ENCODE data around the gene VSIG8.

The VSIG8 gene

GRCh38 chr1:159882527-159882862, 20.0 kb upstream of the VSIG8 start:
- Histone ChIP-seq H3K36me3 (ENCODE audit: control insufficient read depth, insufficient read depth, low read length) (no peaks in the 10 kb centered on the region), H3K4me3 (ENCODE audit: low read depth, low read length) (no peak overlapping the region), H3K4me1 (ENCODE audit: control insufficient read depth, insufficient read depth, low read length) (peaks cover 3% of the 10 kb centered on the region; the same call in 1 of the 2 replicates), H3K27me3 (ENCODE audit: control insufficient read depth, insufficient read depth, low read length) (no peaks in the 10 kb centered on the region), H3K9ac (ENCODE audit: low read depth, low read length) (no peak overlapping the region), H3K9me3 (ENCODE audit: control insufficient read depth, insufficient read depth, low read length) (no peaks in the 10 kb centered on the region), H3K27ac (ENCODE audit: low read depth, low read length) (no peak overlapping the region)

GRCh38 chr1:159881622-159882526, 19.4 kb upstream of the VSIG8 start:
- Histone ChIP-seq H3K4me3 (ENCODE audit: low read depth, low read length) (no peak overlapping the region), H3K36me3 (ENCODE audit: control insufficient read depth, insufficient read depth, low read length) (no peaks in the 10 kb centered on the region), H3K27ac (ENCODE audit: low read depth, low read length) (no peak overlapping the region), H3K4me1 (ENCODE audit: control insufficient read depth, insufficient read depth, low read length) (peaks cover 3% of the 10 kb centered on the region; the same call in 1 of the 2 replicates), H3K27me3 (ENCODE audit: control insufficient read depth, insufficient read depth, low read length) (no peaks in the 10 kb centered on the region), H3K9ac (ENCODE audit: low read depth, low read length) (no peak overlapping the region), H3K9me3 (ENCODE audit: control insufficient read depth, insufficient read depth, low read length) (no peaks in the 10 kb centered on the region)

- no peak overlapping the region for H3K9ac ChIP-seq (ENCODE audit: low read depth, low read length)
- no peaks in the 10 kb centered on the region for H3K27me3 ChIP-seq (ENCODE audit: control insufficient read depth, insufficient read depth, low read length)
- peaks cover 3% of the 10 kb centered on the region; the same call in 1 of the 2 replicates for H3K4me1 ChIP-seq (ENCODE audit: control insufficient read depth, insufficient read depth, low read length)
- no peaks in the 10 kb centered on the region for H3K36me3 ChIP-seq (ENCODE audit: control insufficient read depth, insufficient read depth, low read length)
- H3K9me3 ChIP-seq (ENCODE audit: control insufficient read depth, insufficient read depth, low read length), result no peaks in the 10 kb centered on the region
- H3K27ac ChIP-seq (ENCODE audit: low read depth, low read length), result no peak overlapping the region
- H3K4me3 ChIP-seq (ENCODE audit: low read depth, low read length), result no peak overlapping the region
Observed at GRCh38 chr1:159880430-159880829, 18.0 kb upstream of the VSIG8 start.

- no peak overlapping the region for H3K27ac ChIP-seq (ENCODE audit: low read depth, low read length)
- H3K4me1 ChIP-seq (ENCODE audit: control insufficient read depth, insufficient read depth, low read length), result peaks cover 3% of the 10 kb centered on the region; the same call in 1 of the 2 replicates
- no peaks in the 10 kb centered on the region for H3K9me3 ChIP-seq (ENCODE audit: control insufficient read depth, insufficient read depth, low read length)
- no peaks in the 10 kb centered on the region for H3K36me3 ChIP-seq (ENCODE audit: control insufficient read depth, insufficient read depth, low read length)
- no peaks in the 10 kb centered on the region for H3K27me3 ChIP-seq (ENCODE audit: control insufficient read depth, insufficient read depth, low read length)
- H3K4me3 ChIP-seq (ENCODE audit: low read depth, low read length), result no peak overlapping the region
- no peak overlapping the region for H3K9ac ChIP-seq (ENCODE audit: low read depth, low read length)
Observed at GRCh38 chr1:159879977-159880376, 17.5 kb upstream of the VSIG8 start.

GRCh38 chr1:159879136-159879535, 16.7 kb upstream of the VSIG8 start:
- Histone ChIP-seq H3K4me1 (ENCODE audit: control insufficient read depth, insufficient read depth, low read length) (peaks cover 3% of the 10 kb centered on the region; the same call in 1 of the 2 replicates), H3K27ac (ENCODE audit: low read depth, low read length) (no peak overlapping the region), H3K36me3 (ENCODE audit: control insufficient read depth, insufficient read depth, low read length) (no peaks in the 10 kb centered on the region), H3K9me3 (ENCODE audit: control insufficient read depth, insufficient read depth, low read length) (no peaks in the 10 kb centered on the region), H3K9ac (ENCODE audit: low read depth, low read length) (no peak overlapping the region), H3K4me3 (ENCODE audit: low read depth, low read length) (no peak overlapping the region), H3K27me3 (ENCODE audit: control insufficient read depth, insufficient read depth, low read length) (no peaks in the 10 kb centered on the region)

- peaks cover 3% of the 10 kb centered on the region; the same call in 1 of the 2 replicates for H3K4me1 ChIP-seq (ENCODE audit: control insufficient read depth, insufficient read depth, low read length)
- no peaks in the 10 kb centered on the region for H3K27me3 ChIP-seq (ENCODE audit: control insufficient read depth, insufficient read depth, low read length)
- no peak overlapping the region for H3K9ac ChIP-seq (ENCODE audit: low read depth, low read length)
- H3K36me3 ChIP-seq (ENCODE audit: control insufficient read depth, insufficient read depth, low read length), result no peaks in the 10 kb centered on the region
- no peak overlapping the region for H3K4me3 ChIP-seq (ENCODE audit: low read depth, low read length)
- no peak overlapping the region for H3K27ac ChIP-seq (ENCODE audit: low read depth, low read length)
- no peaks in the 10 kb centered on the region for H3K9me3 ChIP-seq (ENCODE audit: control insufficient read depth, insufficient read depth, low read length)
Observed at GRCh38 chr1:159877695-159878444, 15.4 kb upstream of the VSIG8 start.

GRCh38 chr1:159873530-159874143, 11.2 kb upstream of the VSIG8 start:
- Histone ChIP-seq H3K4me1 (ENCODE audit: control insufficient read depth, insufficient read depth, low read length) (no peaks in the 10 kb centered on the region; the same call in 1 of the 2 replicates), H3K4me3 (ENCODE audit: low read depth, low read length) (no peak overlapping the region), H3K27me3 (ENCODE audit: control insufficient read depth, insufficient read depth, low read length) (no peaks in the 10 kb centered on the region), H3K27ac (ENCODE audit: low read depth, low read length) (no peak overlapping the region), H3K9ac (ENCODE audit: low read depth, low read length) (no peak overlapping the region), H3K9me3 (ENCODE audit: control insufficient read depth, insufficient read depth, low read length) (no peaks in the 10 kb centered on the region), H3K36me3 (ENCODE audit: control insufficient read depth, insufficient read depth, low read length) (no peaks in the 10 kb centered on the region)

- no peaks in the 10 kb centered on the region for H3K27me3 ChIP-seq (ENCODE audit: control insufficient read depth, insufficient read depth, low read length)
- H3K4me1 ChIP-seq (ENCODE audit: control insufficient read depth, insufficient read depth, low read length), result no peaks in the 10 kb centered on the region; the same call in 1 of the 2 replicates
- H3K9ac ChIP-seq (ENCODE audit: low read depth, low read length), result no peak overlapping the region
- no peaks in the 10 kb centered on the region for H3K36me3 ChIP-seq (ENCODE audit: control insufficient read depth, insufficient read depth, low read length)
- no peaks in the 10 kb centered on the region for H3K9me3 ChIP-seq (ENCODE audit: control insufficient read depth, insufficient read depth, low read length)
- H3K4me3 ChIP-seq (ENCODE audit: low read depth, low read length), result no peak overlapping the region
- no peak overlapping the region for H3K27ac ChIP-seq (ENCODE audit: low read depth, low read length)
Observed at GRCh38 chr1:159872891-159873290, 10.4 kb upstream of the VSIG8 start.

- H3K27ac ChIP-seq (ENCODE audit: low read depth, low read length), result no peak overlapping the region
- no peaks in the 10 kb centered on the region for H3K36me3 ChIP-seq (ENCODE audit: control insufficient read depth, insufficient read depth, low read length)
- no peaks in the 10 kb centered on the region; the same call in 1 of the 2 replicates for H3K4me1 ChIP-seq (ENCODE audit: control insufficient read depth, insufficient read depth, low read length)
- H3K9me3 ChIP-seq (ENCODE audit: control insufficient read depth, insufficient read depth, low read length), result no peaks in the 10 kb centered on the region
- no peaks in the 10 kb centered on the region for H3K27me3 ChIP-seq (ENCODE audit: control insufficient read depth, insufficient read depth, low read length)
- H3K9ac ChIP-seq (ENCODE audit: low read depth, low read length), result no peak overlapping the region
- H3K4me3 ChIP-seq (ENCODE audit: low read depth, low read length), result no peak overlapping the region
Observed at GRCh38 chr1:159870704-159871103, 8.2 kb upstream of the VSIG8 start.

- Histone ChIP-seq H3K9ac (ENCODE audit: low read depth, low read length) (no peak overlapping the region), H3K9me3 (ENCODE audit: control insufficient read depth, insufficient read depth, low read length) (no peaks in the 10 kb centered on the region), H3K4me1 (ENCODE audit: control insufficient read depth, insufficient read depth, low read length) (no peaks in the 10 kb centered on the region; the same call in 1 of the 2 replicates), H3K36me3 (ENCODE audit: control insufficient read depth, insufficient read depth, low read length) (no peaks in the 10 kb centered on the region), H3K27ac (ENCODE audit: low read depth, low read length) (no peak overlapping the region), H3K27me3 (ENCODE audit: control insufficient read depth, insufficient read depth, low read length) (no peaks in the 10 kb centered on the region), H3K4me3 (ENCODE audit: low read depth, low read length) (no peak overlapping the region)
Observed at GRCh38 chr1:159869607-159870006, 7.2 kb upstream of the VSIG8 start.

All from HUES48 (cell line).